Activated CD4-positive, alpha-beta T cell treated with anti-CD3 and anti-CD28 coated beads, Interleukin-2, amount 50 U/mL, for 24 hours (primary cell): ENCODE results near the gene PFDN6.

ENCODE experiments used
- DNase-seq, 2 donors: peaks; one replicate each; pipeline ENCODE4 v3.0.0-alpha.2; 2020; ENCODE audit warnings: low read depth in 1 of 2, low spot score in 1 of 2

PFDN6 gene

DNA sequence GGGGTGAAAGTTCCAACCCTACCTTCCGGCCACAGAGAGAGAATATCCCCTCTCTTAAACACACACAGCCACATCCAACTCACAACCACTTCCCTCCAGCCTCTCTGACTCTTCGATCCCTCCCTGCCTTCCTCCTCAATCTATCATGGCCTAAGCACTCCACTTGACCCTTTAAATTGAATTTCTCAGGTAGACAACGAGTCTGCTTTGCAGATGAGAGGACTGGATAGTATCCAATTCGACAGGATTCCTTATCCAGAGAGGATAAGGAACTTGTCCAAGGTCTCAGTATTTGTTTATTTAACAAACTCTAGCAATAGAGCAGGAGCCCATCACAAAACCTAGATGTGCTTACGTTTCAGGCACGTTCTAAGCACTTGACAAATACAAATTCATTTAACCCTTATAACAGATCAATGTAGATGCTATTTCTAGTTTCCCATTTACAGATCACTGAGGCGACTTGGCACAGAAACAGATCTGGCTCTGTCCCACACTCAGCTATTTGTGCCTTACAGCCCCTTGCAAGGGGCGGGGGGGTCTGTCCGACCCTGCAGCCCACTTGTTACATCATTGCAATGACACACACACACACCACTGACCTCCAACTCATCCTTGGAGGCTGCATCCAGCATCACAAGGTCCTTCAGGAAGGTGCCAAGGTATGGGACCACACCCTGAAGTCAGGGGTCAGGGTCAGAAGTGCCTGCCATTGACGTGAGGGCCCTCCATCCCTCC, 4.9 kb downstream of the PFDN6 start:
- no peak for DNase-seq

DNA sequence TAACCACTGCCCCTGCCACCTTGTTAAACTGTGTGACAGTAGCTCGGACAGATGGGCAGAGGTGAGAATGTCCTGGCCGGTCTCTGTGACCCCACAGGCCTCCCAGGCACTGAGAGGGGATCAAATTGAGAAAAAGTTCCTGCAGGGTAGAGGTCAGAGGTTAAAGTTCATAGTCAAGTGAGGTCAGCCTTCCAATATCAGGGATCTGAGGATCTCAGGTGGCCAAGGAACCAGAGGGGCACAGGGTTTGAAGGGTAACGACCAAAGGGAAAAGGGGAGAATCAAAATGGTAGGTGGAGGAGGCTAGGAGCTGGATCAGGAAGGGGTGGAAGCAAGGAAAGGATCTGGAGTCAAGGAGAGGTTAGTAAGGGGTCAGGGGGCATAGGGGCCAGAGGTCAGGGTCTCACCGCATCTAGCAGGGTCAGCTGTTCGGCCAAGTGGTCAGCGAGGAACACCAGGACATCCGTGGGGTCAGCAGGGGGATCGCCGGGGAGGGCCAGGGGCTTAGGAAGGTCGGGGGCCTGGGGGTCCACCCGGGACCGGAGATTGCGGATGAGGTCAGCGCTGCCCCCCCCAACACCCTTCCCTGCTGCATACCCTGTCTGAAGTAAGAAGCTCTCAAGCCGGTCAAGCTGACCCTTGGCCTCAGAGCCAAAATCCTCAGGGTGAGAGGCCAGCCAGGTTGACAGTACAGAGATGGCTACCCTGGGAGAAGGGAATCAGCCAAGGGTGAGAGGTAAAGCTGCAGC, 6.4 kb downstream of the PFDN6 start:
- DNase-seq, result no peak

DNA sequence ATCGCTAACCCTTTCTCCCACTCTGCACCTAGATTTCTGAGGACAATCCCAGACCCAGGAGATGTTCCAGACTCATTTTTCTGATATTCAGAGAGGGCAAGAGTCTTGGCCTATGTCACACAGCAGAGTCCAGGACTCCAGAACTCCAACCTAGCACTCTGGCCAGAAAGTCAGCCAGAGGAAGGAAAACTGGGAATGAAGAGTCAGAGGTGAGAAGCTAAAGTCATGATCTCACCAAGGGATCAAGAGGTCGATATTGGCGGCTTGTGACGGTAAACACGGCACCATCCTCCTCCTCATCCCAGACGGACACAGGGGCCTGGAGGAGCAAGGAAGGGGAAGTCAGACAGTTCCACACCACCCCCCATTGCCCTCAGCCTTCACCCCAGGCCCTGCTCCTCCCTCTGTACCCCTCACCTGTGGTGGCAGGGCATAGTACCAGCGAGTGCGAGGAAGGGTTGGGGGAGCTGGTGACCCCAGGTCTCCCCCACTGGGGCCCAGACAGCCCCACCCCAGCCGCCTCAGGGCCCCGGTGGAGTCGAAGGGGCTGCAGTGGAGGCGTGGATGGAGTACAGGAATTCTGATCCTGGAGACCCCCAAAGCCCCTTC, 7.5 kb downstream of the PFDN6 start:
- no peak for DNase-seq

DNA sequence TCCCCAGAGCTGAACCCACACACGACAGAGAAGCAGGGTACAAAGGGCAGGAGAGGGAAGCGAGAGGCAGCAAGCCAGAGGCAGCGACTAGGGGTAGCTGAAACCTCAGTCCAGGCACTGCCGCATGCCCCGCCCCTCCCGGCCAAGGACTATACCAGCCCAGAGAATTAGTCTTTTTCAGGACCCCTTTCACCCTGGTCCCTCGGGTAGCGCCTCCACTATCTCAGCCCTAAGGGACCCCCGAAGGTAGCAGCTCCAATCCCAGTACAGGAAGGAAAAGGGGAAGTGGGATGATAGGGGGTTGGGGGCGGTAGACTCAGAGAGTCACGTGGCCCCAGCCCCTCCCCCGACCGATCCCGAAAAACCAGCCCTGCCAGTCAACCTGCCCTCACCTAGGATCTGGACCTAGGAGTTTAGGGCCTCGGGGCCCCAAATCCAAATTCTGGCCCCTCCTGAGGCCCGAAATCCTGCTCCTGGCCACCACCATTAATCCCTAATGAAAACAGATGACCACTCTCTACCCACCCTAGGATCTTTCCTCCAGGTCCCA, 8.1 kb downstream of the PFDN6 start:
- no peak for DNase-seq

DNA sequence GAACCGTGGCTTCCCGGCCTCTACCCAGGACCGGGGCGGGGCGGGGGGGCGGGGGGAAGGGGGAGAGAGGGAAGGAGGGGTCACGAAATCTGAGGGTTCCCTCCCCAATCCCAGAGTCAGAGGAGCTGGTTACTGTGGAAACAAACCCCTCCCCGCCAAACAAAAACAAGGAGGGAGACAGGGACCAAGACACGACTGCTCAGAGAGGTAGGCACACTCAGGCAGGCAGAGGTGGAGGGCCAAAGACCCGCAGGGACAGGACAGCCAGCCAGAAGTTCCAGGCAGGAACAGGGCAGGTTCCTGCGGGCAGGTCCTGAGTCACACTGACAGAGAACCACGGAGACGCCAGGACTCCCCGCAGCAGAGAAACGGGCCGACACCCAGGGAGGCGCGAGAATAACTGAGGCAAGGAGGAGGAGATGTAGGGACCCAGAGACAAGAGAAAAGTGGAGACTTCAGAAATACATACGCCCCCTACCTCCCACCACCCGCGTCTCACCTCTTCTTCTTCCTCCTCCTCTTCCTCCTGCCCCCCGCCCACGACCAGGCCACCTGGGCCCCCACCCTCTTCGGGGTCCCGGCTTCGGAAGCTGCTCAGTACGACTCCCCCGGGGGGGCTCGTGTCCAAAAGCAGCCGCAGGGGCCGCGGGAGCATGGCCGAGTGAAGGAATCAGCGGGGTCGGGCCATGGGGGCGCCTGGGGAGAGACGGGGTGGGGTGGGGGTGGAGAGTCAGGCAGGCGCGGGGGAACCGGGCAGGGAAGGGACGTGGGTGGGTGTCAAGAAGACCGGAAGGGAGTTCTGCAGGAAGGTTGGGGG, 8.8 kb downstream of the PFDN6 start:
- DNase-seq, result no peak

DNA sequence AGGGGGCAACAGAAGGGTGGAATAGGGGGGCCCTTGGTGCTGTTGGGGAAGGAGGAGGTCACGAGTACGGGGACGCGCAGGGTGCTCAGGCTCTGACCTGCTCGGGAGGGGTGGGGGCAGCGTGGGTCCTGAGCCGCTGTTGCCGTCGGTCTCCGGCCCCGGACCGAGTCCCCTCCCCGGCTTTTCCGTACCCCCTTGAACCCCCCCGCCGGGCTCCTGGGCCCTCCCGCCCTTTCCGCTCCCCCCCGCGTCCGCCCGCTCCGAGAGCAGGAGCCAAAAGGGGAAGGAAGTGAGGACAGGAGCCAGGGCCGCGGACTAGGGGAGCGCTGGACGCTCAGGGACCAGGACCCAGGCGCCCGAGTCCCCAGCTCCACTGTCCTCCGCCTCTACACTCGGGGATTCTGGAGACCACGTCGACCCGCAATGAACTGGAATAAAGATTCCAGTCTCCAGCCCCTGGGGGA, 9.4 kb downstream of the PFDN6 start, which contains the start of gene RGL2:
RGL2 (minus strand) TSS at position 170 of the 464 bp plus-strand sequence. CDS start 332 bp downstream, outside the sequence.
- no peak for DNase-seq

DNA sequence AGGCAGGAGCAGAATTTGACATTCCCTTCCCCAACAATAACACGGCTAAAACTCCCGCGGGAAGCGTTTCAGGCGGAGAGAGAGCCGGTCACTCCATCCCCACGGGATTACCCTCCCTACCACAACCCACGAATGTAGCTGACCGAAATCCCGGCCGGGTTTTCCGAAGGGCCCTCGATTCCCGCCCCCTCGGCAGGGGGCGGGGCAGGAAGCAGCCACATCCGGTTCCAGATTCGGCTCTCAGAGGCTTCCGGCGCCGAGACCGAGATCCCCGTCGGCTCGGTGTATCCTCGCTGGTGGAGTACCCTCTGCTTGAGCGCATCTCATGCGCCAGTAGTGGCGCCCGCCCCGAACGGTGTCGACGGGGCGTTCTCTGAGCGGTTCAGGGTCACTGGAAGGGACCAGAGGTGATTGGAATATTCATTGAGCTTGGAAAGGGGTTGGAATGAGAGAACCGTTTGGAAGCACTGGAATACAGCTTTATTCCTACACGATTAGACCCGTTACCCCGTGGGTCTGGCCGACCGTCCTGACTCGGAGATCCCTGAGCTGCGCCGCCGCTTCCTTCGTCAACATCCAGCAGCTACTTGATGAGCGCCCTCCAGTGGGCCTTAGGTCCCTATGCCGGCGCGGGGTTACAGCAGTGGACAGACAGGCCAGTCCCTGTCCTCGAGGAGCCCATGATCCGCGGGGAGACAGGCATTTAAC, 10.0 kb downstream of the PFDN6 start:
- DNase-seq, result peak; percentile 87 to 91

DNA sequence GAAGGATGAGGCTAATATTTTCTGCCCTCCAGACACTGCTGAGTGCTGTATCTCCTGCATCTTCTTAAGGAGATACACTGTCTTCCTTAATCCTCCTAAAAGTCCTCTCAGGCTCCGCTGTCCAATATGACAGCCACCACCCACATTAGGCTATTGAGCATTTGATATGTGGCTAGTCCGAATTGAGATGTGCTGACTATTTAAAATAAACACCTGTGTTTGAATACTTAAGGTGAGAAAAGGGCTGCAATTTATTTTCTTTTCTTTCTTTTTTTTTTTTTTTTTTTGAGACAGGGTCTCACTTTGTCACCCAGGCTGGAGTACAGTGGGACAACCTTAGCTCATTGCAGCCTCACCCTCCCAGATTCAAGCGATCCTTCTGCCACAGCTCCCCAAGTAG, 12.5 kb downstream of the PFDN6 start:
- no peak for DNase-seq

DNA sequence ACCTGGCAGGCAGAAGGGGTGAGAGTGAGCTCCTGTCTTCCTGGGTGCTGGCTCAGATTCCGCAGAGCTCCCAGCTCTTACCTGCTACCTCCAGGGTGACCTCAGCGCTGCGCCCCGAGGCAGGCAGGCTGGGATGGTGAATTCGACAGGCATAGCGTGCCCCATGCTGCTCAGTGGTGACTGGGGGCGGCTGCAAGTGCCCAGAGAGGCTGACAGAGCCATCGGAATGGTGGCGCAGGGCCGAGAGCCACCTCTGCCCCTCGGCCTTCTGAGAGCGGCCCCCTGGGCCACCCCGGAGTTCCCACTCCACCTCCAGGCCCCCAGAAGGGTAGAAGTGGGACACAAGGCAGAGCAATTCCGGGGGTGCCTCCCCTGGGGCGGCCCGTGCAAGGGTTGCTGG, 14.8 kb downstream of the PFDN6 start:
- no peak for DNase-seq

DNA sequence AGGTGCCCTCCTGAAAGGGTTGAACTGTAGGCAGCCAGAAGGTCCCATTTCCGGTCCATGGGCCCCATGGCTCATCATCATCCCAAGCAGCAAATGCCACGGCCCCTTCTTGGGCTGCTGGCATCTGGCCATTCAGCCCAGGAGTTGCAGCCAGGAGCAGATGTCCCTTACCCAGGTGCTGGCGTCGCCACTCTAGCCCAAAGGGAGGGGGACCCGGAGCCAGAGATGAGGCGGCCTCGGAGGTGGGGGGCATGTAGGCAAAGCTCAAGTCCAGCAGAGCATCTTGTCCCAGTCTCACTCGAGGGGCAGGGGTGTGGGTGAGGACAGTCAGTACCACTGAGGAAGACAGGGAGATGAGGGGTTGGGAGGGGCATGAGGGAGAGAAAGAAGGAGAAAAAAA, 15.7 kb downstream of the PFDN6 start:
- DNase-seq, result no peak

DNA sequence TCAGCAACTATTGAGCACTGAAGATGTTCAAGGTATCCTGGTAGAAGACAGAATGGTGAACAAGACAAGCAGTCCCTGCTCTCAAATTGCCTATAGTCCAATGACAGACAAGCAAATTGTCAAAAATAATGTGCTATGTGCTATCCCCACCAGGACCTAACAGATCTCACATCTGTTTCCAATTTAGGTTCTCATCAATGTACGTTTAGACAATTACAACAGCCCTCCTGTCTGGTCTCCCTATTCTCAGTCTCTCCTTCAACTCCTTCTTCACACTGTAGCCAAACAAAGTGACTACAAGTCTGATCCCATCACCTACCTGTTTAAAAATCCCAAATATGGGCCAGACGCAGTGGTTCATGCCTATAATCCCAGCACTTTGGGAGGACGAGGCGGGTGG, 17.0 kb downstream of the PFDN6 start:
- no peak for DNase-seq

DNA sequence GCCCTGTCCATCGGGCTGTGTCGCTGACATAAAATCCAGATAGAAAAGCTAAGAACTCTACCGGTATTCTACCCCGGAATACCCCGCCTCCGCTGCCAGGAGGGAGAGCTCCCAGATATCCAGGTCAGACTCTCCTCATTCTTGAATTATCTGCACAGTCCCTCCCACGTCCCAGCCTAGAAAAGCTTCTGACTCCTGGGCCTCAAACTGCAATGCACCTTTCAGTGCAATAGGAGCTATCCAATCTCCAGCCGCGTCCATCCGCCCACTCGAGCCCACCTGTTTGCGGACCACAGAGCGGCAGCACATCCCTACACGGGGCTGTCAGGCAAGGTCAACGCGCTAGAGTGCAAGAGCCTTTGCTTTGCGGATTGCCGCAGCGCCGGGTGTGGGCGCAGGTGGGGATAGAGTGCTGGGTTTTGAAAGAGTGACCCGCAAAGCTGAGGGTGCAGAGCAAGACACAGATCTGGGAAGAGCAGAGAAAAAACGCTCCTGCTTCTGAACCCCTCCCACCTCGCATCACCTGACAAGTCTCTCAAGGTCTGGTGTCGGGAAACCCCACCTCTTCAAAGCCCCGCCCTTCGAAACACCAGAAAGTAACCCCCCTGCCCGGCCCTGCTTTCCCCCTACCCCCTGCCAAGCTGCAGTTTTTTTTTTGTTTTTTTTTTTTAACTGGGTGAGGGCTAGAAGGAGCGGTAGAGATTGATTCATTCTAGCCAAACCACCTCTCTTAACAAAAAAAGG, 23.1 kb downstream of the PFDN6 start:
- DNase-seq, result peak; percentile 46 to 76

DNA sequence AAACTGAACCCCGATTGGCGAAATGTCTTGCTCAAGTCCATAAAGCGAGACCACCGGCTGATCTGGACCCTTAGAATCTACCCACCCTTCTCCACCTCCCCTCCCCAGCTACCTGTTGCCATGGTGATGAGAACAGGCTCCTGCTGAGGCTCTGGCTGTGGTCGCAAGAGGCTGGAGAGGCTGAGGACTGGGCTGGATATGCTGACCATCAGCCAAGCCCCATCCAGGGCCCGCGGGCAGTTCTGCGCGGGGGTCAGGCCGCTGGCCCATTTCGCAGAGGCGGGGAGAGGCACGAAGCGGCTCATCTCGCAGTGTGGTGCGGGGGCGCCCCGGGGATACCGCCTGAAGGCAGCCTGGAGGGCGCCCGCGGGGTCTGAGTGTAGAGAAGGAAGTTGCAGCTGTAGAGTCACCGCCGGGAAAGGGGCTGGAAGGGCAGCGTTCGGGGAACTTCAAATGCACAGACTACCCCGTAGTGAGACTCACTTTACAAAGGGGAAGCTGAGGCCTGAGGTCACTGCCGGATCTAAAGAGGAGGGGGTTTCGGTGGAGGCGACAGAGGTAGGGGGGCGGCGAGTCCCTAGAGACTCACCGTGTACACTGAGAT, 23.8 kb downstream of the PFDN6 start:
- DNase-seq, result peak in 1 of 2 donors; percentile 32

DNA sequence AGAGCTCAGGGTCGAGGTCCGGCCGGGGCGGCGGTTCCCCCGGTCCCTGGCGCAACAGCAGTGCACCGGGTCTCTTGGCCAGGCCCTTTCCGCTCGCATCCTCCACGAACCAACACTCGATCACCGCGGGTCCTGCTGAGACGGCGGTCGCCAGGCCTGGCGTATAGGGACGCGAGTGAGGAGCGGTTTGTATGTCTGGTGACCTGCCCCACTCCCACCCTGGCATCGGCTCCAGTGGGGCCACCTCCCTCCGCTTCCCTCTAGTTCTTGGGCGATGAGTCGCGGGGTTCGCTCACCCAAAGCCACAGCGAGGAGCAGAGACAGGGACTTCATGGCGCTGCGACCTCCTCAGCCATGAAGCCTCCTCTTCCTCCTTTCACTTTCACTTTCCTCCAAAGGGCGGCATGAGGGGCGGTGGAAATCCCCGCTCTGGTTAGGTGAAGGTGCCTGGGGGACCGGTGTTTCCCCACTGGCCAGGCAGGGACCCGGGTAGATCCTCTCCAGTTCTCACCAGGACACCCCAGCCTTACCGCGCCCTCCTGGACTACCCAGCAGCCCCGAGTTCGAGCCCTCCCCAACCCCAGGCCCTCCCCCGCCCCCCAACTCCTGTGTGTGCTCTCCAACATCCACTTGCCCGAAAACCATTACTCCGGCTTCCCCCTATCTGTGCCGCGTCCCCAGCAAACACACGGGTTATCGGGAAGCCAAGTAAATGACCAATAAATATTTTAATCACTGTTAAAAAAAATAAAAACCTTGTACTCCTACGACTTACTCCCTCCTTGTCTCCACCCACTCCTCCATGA, 24.5 kb downstream of the PFDN6 start, which contains the start of gene TAPBP:
TAPBP (minus strand) TSS at position 370 of the 806 bp plus-strand sequence; CDS start at position 333, 37 bp downstream.
- peak; percentile 67 to 87 for DNase-seq

DNA sequence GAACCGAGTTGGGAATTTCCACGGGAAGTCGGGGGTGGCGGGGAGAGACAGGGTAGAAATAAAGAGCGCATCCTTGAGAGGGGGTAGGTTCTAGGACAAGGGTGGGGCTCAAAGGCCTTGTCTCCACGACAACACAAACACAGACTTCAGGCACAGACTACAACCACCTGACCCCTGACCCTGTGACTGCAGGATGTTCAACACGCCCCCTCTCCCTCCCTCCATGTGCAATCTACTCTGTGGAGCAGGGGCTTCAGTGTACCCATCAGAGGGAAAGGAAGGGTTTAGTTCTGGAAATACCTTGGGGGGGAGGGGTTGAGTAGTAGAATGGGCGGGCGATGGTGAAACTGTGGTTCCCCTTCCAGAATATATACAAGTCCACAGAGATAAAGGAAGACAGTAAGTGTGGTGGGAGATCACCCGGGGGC, 25.1 kb downstream of the PFDN6 start:
- DNase-seq, result peak in 1 of 2 donors; percentile 38

DNA sequence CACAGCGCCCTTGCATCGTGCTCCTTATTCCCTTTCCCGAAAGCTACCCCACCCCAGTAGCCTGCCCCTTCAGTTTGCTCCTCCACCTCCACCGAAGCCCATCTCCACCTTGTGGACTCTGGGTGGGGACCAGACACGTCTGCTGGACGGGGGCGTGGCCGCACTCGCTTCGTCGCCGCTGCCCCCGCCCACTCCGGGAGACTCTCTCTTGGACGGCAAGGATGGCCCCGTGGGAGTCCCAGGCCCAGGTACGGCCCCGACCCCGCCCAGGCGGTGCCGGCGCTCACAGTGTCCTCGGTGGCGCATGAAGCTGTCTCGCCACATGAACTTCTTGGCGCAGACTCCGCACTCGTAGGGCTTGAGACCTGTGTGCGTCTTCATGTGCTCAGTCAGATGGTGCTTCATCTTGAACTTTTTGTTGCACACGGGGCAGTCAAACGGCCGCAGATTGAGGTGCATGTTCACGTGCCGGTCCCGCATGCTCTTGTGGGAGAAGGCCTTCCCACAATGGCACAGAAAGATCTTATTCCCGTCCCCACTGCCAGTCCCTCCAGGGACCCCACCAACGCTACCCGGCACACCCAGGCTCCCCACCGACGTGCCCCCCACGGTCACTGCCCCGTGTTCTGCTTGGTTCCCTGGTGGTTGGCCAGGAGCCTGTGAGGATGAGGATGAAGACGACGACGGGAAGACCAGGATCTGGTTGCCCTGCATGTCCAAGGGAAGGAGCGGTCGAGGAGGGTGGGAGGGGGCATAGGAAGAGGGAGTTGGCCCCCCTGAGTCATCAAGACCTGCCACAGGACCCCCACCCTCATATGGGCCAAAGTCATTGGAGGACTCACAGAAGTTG, 25.8 kb downstream of the PFDN6 start:
- DNase-seq, result no peak
